ENCODE measurements around the gene BCKDHA.
A peak's percentile ranks its signal among the peaks of the same experiment; 100 is the strongest.

The BCKDHA gene

GRCh38 chr19:41445575-41445974 is 48.0 kb downstream of the BCKDHA start:
- H3K4me3 ChIP-seq (replicated peaks in 1 of 2; ENCODE audit: low read depth in 2 of 2, low read length in 2 of 2) = no peak overlapping the region
- TF ChIP-seq, protein P1, sequence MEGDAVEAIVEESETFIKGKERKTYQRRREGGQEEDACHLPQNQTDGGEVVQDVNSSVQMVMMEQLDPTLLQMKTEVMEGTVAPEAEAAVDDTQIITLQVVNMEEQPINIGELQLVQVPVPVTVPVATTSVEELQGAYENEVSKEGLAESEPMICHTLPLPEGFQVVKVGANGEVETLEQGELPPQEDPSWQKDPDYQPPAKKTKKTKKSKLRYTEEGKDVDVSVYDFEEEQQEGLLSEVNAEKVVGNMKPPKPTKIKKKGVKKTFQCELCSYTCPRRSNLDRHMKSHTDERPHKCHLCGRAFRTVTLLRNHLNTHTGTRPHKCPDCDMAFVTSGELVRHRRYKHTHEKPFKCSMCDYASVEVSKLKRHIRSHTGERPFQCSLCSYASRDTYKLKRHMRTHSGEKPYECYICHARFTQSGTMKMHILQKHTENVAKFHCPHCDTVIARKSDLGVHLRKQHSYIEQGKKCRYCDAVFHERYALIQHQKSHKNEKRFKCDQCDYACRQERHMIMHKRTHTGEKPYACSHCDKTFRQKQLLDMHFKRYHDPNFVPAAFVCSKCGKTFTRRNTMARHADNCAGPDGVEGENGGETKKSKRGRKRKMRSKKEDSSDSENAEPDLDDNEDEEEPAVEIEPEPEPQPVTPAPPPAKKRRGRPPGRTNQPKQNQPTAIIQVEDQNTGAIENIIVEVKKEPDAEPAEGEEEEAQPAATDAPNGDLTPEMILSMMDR (IDR thresholded peaks at IDR 0.05; ENCODE audit: low read depth, low read length) = no peak
- DNase-seq (ENCODE audit: low read depth in 2 of 2) = no peak

DNA sequence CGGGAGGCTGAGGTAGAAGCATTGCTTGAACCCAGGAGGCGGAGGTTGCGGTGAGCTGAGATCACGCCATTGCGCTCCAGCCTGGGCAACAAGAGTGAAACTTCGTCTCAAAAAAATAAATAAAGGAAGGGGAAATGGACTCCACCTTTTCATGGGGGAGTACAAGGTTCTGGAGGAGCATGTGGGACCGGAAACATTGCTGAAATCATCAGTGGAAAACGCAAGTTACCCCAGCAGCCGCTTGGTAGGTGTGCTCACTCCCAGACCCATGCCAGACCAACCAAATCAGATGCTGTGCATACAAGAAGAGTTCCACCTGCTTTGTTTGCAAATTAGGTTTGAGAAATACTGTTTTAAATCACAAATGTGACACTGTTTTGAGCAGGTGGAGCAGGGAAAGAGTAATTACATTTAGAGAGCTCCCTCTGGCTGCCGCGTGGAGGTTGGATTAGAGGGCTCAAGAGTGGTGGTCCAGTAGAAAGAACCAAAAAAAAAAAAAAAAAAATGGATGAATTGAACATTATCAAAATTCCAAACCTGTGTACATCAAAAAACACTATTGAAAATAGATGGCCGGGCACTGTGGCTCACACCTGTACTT is 50.2 kb downstream of the BCKDHA start:
- TF ChIP-seq, protein P1 (IDR thresholded peaks at IDR 0.05; ENCODE audit: low read depth, low read length) = peak; percentile 5
- H3K4me3 ChIP-seq (replicated peaks in 1 of 2; ENCODE audit: low read depth in 2 of 2, low read length in 2 of 2) = no peak overlapping the region
- DNase-seq (ENCODE audit: low read depth in 2 of 2) = no peak

DNA sequence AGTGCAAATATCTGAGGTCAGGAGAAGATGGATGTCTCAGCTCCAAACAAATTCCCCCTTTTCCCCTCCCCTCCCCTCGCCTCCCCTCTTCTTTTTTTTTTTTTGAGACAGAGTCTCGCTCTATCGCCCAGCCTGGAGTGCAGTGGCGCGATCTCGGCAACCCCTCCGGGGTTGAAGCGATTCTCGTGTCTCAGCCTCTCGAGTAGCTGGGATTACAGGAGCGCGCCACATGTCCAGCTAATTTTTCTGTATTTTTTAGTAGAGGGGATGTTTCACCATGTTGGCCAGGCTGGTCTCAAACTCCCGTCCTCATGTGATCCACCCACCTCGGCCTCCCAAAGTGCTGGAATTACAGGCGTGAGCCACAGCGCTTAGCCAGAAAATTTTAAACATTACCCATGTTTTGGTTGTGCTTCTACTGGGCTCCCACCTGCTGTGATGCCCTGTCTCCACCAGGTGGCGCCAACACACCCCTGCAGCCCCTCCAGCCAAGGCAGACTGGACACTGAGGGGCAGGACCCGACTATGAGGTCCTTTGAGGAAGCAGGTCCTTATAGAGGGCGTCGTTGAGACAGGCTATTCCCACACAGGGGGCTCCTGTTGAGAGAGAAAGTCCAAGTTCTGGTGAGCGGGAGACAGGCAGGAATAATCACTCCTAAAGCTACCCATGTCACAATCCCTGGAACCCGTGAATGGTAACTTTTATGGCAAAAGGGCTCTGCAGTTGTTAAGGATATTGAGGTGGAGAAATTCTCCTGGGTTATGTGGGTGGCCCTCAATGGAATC is 51.7 kb downstream of the BCKDHA start:
- TF ChIP-seq, protein P1 (IDR thresholded peaks at IDR 0.05; ENCODE audit: low read depth, low read length) = peak; percentile 99
- peak; percentile 75 to 83 for DNase-seq (ENCODE audit: low read depth in 2 of 2)
- peak overlapping the region; percentile 11 to 26 for H3K4me3 ChIP-seq (replicated peaks in 1 of 2; ENCODE audit: low read depth in 2 of 2, low read length in 2 of 2)

DNA sequence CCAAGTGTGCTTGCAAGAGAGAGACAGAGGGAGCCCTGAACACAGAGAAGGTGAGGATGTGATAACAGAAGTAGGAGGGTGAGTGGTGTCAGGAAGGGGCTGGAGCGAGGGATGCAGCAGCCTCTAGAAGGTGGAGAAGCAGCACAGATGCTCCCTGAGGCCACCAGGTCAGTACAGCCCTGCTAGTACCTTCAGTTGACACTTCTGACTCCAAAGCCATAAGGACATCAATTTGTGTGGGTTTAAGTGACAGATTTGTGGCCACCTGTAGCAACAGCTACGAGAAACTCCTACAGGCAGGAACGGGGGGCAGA is 52.2 kb downstream of the BCKDHA start:
- no peak for DNase-seq (ENCODE audit: low read depth in 2 of 2)
- TF ChIP-seq, protein P1 (IDR thresholded peaks at IDR 0.05; ENCODE audit: low read depth, low read length) = no peak
- no peak overlapping the region for H3K4me3 ChIP-seq (replicated peaks in 1 of 2; ENCODE audit: low read depth in 2 of 2, low read length in 2 of 2)

GRCh38 chr19:41452584-41453275 is 55.1 kb downstream of the BCKDHA start:
- H3K4me3 ChIP-seq (replicated peaks in 1 of 2; ENCODE audit: low read depth in 2 of 2, low read length in 2 of 2) = no peak overlapping the region
- TF ChIP-seq, protein P1 (IDR thresholded peaks at IDR 0.05; ENCODE audit: low read depth, low read length) = no peak
- DNase-seq (ENCODE audit: low read depth in 2 of 2) = no peak

DNA sequence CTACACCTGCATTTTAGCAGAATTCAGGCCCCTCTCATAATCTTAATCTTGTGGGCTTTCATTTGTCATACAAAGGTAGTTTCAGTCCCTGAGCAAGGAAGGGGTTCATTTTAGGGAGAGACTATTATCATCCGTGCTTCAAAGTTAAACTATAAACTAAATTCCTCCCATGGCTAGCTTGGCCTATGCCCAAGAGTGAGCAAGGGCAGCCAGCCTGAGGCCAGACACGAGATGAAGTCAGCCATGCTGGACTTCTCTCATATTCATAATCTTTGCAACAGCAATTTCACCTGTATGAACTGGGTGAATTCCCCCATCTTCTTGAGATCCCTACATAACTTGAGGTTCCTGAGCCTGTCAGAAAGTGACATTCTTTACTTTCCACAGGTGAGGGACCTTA is 58.3 kb downstream of the BCKDHA start:
- no peak overlapping the region for H3K4me3 ChIP-seq (replicated peaks in 1 of 2; ENCODE audit: low read depth in 2 of 2, low read length in 2 of 2)
- DNase-seq (ENCODE audit: low read depth in 2 of 2) = peak; percentile 16 to 17
- TF ChIP-seq, protein P1 (IDR thresholded peaks at IDR 0.05; ENCODE audit: low read depth, low read length) = no peak
